NB4 (cell line): Measurements from ENCODE around the gene XYLT1.

ENCODE experiments used
- CTCF ChIP-seq: IDR thresholded peaks from one replicate; pipeline ENCODE4 v1.5.1; 2012; ENCODE audit warnings: low read depth, low read length
- MAX ChIP-seq: IDR thresholded peaks from 2 replicates; pipeline ENCODE4 v1.6.1; 2011; ENCODE audit warnings: low read depth, low read length
- MYC ChIP-seq: IDR thresholded peaks from 2 replicates; pipeline ENCODE4 v1.6.1; 2011; ENCODE audit warnings: low read depth, low read length

- TF ChIP-seq CTCF: no peak
- no peak for TF ChIP-seq MYC
- TF ChIP-seq MAX: no peak
Measured at GRCh38 chr16:17177242-17177958, 293.4 kb downstream of the XYLT1 start.
